ENCODE results near the gene ZBTB7C. TPM values are rescaled to one million over a fixed set of nuclear protein-coding genes. Genes with fewer than 3 reads are reported as not detected.

The ZBTB7C gene
- total RNA-seq, 1 donor = not detected

DNA sequence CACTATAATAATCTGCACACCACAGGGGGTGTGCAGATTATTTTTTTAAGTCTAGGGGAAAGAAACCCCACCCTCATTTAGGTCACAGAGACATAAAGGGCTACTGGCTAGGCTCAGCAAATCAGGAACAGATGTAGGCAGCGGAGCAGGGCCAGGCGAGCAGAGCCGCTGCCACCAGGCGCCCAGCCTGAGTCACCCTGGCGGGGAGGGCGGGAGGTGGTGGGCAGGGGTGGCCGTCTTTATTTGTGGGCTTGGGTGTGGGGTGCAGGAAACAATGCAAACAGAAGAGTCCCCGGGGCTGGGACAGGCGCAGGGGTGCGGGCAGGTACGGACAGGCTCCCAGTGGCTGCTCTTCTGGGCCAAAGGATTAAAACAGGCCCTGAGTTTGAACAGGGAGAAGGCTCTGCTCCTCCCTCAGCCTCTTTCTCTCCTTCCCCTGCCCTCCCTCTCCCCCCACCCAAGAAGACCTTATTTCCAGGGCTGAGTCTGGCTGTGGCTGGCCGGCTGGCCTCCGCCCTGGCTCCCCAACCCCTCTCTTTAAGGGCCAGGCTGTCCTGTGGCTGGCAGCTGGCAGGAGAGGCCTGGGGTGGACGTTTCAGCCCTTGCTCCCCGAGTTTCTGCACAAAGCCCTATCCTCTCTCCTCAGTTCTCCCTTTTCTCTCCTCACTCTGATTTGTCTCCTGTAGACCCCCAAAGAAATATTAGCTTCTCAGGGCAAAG lies 335.8 kb downstream of the ZBTB7C start:
- H3K4me3 ChIP-seq (ENCODE audit: low read depth, low read length) = no peak overlapping the region
- no peak for DNase-seq (ENCODE audit: low read depth)
- TF ChIP-seq, protein P1, sequence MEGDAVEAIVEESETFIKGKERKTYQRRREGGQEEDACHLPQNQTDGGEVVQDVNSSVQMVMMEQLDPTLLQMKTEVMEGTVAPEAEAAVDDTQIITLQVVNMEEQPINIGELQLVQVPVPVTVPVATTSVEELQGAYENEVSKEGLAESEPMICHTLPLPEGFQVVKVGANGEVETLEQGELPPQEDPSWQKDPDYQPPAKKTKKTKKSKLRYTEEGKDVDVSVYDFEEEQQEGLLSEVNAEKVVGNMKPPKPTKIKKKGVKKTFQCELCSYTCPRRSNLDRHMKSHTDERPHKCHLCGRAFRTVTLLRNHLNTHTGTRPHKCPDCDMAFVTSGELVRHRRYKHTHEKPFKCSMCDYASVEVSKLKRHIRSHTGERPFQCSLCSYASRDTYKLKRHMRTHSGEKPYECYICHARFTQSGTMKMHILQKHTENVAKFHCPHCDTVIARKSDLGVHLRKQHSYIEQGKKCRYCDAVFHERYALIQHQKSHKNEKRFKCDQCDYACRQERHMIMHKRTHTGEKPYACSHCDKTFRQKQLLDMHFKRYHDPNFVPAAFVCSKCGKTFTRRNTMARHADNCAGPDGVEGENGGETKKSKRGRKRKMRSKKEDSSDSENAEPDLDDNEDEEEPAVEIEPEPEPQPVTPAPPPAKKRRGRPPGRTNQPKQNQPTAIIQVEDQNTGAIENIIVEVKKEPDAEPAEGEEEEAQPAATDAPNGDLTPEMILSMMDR (IDR thresholded peaks at IDR 0.05; ENCODE audit: insufficient read depth, low read depth, low read length) = no peak

DNA sequence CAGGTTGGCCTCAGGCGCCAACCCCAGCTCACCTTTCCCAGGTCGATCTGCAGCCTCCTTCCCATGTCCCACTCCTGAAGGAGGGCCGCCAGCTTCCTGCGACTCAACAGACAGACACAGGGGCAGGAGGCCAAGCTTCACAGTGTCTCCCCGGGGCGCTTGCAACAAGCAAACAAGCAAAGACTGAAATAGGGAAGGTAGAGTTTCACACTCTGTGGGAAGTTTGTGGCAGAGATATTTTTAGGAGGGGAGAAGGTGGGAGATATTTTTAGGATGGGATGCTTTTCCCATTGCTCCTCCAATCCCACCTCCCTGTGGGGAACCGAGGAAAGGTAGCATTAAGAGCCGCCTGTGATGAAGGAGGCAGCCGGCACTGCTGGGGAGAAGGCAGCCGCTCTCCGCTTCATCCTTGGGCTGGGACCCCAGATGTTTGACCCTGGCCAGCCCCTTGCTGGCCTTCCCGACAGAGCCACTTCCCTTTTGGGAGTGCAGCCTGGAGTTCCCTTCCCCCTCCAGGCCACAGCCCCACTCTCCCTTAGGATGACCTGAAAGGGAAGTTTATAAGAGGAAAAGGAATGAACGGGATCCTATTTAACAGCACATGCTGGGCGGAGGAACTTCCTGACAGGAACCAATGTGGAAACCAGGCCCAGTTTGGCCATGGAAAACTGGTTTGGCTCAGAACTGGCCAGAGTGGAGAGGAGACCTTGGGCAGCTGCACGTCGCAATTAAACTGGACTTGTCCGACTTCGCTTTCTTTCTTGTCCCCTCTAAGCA lies 336.6 kb downstream of the ZBTB7C start:
- DNase-seq (ENCODE audit: low read depth) = no peak

DNA sequence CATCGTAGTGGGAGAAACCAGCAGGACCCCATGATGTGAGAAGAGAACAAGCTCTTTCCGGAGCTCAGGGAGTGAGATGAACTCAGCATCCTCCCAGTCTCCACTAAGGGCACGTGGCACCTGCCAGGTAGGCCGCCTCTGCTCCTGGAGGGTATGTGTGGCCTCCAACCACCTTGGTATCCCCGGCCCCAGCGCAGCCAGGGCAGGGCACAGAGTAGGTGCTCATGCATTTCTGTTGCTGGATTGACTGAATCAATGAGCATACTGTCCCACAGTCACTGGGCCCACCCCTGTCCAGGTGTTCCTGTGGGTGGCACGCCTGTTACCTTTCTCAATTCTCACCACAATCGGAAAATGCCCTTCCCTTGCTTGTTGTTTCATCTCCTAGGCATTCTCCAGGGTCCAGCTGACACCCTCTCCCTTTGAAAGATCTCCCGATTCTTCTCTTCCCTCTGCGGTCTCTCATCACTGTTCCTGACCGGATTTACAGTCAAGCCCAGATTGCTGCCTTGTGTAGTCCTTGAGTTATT lies 340.2 kb downstream of the ZBTB7C start:
- H3K4me3 ChIP-seq (ENCODE audit: low read depth, low read length) = no peak overlapping the region
- TF ChIP-seq, protein P1 (IDR thresholded peaks at IDR 0.05; ENCODE audit: insufficient read depth, low read depth, low read length) = no peak
- no peak for DNase-seq (ENCODE audit: low read depth)

More for the DNA sequence above, 336.6 kb downstream of the ZBTB7C start:
- TF ChIP-seq, protein P1 (IDR thresholded peaks at IDR 0.05; ENCODE audit: insufficient read depth, low read depth, low read length) = no peak
- no peak overlapping the region for H3K4me3 ChIP-seq (ENCODE audit: low read depth, low read length)

DNA sequence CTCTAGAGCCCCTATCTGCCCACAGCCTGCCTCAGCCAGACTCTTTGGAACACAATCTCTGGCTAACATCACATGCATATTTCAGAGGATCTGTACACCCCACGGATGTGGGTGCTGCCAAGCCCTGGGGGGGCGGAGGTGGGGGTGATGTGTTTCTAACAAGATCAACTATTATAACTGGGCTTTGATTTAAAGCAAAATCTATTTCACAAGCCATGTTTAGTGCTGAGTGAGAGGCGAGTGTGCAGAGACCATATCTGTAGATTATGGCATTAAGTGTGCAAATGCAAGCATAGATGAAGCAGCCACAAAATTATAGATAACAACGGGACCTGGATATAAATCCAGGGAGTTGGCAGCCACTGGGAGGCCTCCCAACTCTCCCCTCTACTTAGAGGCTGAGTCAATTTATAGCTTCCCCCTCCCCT lies 342.9 kb downstream of the ZBTB7C start:
- TF ChIP-seq, protein P1 (IDR thresholded peaks at IDR 0.05; ENCODE audit: insufficient read depth, low read depth, low read length) = no peak
- no peak for DNase-seq (ENCODE audit: low read depth)
- no peak overlapping the region for H3K4me3 ChIP-seq (ENCODE audit: low read depth, low read length)

DNA sequence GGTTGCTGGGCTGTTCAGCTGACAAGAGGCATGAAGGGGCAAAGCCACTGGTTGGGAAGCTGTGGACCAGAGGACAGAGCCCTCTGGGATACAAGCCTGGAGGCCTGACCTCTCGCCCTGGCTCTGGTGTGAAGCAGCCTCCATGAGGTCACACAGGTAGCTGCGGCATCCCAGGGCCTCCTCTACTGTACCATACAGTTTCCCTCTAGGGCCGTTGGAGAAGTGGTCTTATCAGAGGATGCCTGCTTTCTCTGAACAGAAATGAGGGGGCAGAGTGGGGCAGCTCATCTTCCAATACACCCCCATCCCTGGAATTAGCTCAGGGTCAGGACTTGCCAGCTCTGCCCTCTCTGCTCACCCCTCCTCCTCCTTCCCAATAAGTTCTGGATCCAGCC lies 343.6 kb downstream of the ZBTB7C start:
- TF ChIP-seq, protein P1 (IDR thresholded peaks at IDR 0.05; ENCODE audit: insufficient read depth, low read depth, low read length) = no peak
- no peak for DNase-seq (ENCODE audit: low read depth)
- H3K4me3 ChIP-seq (ENCODE audit: low read depth, low read length) = no peak overlapping the region

DNA sequence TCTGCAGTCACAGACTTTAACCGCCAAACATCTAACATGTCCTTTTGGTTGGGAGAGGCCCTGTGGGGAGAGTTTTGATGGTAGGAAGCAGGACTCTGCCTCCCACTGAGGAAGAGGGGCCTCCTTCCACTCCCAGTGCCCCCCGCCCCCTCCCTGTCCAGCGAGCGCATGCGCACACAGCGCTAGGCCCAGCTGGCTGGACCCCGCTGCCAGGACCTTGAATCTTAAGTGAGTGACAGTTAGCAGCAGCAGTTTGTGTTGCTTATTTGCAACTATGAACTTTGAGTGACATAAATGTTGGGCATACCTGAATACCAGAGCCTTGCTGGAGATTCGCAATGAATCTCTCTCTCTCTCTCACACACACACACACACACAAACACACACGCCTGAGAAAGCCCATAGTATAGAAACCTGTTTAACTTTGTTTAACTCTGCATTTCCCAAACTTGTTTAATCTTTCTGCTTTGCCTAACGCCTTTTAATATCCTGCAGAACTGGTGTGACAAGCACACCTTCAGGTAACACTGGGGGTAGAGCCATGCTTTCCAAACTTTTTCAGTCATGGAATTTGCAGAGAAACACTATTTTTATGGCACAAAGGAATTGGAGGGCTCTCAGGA lies 344.1 kb downstream of the ZBTB7C start:
- TF ChIP-seq, protein P1 (IDR thresholded peaks at IDR 0.05; ENCODE audit: insufficient read depth, low read depth, low read length) = no peak
- DNase-seq (ENCODE audit: low read depth) = no peak

More for the DNA sequence above, 344.1 kb downstream of the ZBTB7C start:
- H3K4me3 ChIP-seq (ENCODE audit: low read depth, low read length) = no peak overlapping the region
